Lower lobe of right lung (tissue), 2 donors: Measurements from ENCODE around the gene SMPD3. TPM values are rescaled to one million over a fixed set of nuclear protein-coding genes. Genes with fewer than 3 reads are reported as not detected.

ENCODE experiments used
- ATAC-seq, 2 donors: fragments of 200-7000 bp; cut with Tn5 transposase; one replicate each; pipeline ENCODE4 v1.9.1; 2020 to 2022; ENCODE audit warnings: mild to moderate bottlenecking in 2 of 2, moderate library complexity in 2 of 2
- DNase-seq: peaks from one replicate; pipeline ENCODE4 v3.0.0-alpha.2; 2020
- H3K27ac ChIP-seq: fragments of 200-600 bp; one replicate; pipeline ENCODE4 v1.8.0; 2022
- H3K27me3 ChIP-seq: fragments of 200-600 bp; one replicate; pipeline ENCODE4 v1.8.0; 2022; ENCODE audit warnings: low read depth
- H3K36me3 ChIP-seq: fragments of 200-600 bp; one replicate; pipeline ENCODE4 v1.8.0; 2022; ENCODE audit warnings: mild to moderate bottlenecking
- H3K4me1 ChIP-seq: fragments of 200-600 bp; one replicate; pipeline ENCODE4 v1.8.0; 2022
- H3K4me3 ChIP-seq: fragments of 200-600 bp; one replicate; pipeline ENCODE4 v1.8.0; 2022; ENCODE audit warnings: mild to moderate bottlenecking
- H3K9me3 ChIP-seq: fragments of 200-600 bp; one replicate; pipeline ENCODE4 v1.8.0; 2022
- intact Hi-C: fragments of 100-400 bp; cut with DNase I; formaldehyde crosslinking; loops from one replicate; pipeline ENCODE4 v1.11.0; 2022
- total RNA-seq: library from RNA; stranded (reverse); fragmentation: NEBNext Ultra II Directional; extraction: Animal tissue kit (Norgen Biotek cat#: 25700); gene quantifications from one replicate; pipeline ENCODE4 v1.2.1, GENCODE V29; 2021
- TF ChIP-seq, protein P1 (sequence below): fragments of 200-600 bp; IDR thresholded peaks from one replicate; pipeline ENCODE4 v1.8.0; 2022; ENCODE audit warnings: antibody characterized with exemption, mild to moderate bottlenecking
- donor health status: DM: no; HTN: yes; CAD: no; lungs with severe emphysema.

Gene SMPD3
- total RNA-seq, 1 donor from 2014 or later = 3.6 TPM

DNA sequence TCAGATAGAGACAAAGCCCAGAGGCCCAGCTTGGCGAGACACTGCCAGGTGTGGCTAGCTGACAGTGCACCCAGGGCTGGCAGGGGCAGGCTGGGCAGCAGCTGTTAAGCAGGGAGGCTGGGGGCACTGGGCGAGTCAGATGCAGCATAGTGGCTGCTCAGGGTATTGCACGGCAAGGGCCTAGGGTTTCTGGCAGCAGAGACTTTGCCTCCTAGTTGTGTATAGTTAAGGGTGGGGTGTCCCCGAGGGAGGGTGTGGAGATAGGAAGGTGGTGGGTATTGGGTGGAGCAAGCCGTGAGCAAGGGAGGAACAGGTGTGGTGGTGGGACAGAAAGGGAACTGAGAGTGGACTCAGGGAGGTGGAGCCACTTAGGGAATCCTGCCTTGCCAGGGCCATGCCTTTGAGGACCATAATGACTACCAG is 66.0 kb downstream of the SMPD3 start:
- H3K4me3 ChIP-seq = no peak overlapping the region
- no peaks in the 10 kb centered on the region for H3K9me3 ChIP-seq
- DNase-seq (peak; percentile 38), ATAC-seq (peak in 1 of 2 donors; percentile 15)
- H3K36me3 ChIP-seq = no peaks in the 10 kb centered on the region
- no peaks in the 10 kb centered on the region for H3K4me1 ChIP-seq
- intact Hi-C loops = no loop called here
- TF ChIP-seq, protein P1, sequence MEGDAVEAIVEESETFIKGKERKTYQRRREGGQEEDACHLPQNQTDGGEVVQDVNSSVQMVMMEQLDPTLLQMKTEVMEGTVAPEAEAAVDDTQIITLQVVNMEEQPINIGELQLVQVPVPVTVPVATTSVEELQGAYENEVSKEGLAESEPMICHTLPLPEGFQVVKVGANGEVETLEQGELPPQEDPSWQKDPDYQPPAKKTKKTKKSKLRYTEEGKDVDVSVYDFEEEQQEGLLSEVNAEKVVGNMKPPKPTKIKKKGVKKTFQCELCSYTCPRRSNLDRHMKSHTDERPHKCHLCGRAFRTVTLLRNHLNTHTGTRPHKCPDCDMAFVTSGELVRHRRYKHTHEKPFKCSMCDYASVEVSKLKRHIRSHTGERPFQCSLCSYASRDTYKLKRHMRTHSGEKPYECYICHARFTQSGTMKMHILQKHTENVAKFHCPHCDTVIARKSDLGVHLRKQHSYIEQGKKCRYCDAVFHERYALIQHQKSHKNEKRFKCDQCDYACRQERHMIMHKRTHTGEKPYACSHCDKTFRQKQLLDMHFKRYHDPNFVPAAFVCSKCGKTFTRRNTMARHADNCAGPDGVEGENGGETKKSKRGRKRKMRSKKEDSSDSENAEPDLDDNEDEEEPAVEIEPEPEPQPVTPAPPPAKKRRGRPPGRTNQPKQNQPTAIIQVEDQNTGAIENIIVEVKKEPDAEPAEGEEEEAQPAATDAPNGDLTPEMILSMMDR = peak; percentile 29
- no peak overlapping the region for H3K27ac ChIP-seq
- H3K27me3 ChIP-seq = no peaks in the 10 kb centered on the region

DNA sequence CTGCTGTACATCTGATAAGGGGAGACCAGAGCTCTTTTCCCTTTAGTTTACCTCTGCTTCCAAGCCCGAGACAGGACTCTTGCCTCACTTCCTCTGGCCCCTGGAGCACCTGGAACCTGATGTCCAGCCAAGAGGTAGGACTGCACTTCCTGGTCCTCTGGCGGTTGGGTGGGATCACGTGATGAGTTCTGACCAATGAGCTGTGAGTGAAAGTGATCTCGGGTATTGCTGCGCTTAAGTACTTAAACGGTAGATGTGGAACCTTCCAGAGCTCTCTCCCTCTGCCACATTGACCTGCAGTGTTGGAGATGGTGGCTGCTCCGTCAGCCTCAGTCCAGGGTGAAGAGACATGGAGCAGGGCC is 67.0 kb downstream of the SMPD3 start:
- Histone ChIP-seq H3K4me1 (no peaks in the 10 kb centered on the region), H3K9me3 (no peaks in the 10 kb centered on the region), H3K27me3 (no peaks in the 10 kb centered on the region), H3K36me3 (no peaks in the 10 kb centered on the region), H3K27ac (no peak overlapping the region), H3K4me3 (no peak overlapping the region)
- TF ChIP-seq, protein P1 = no peak
- DNase-seq (no peak), ATAC-seq (no peak)
- intact Hi-C loops = no loop called here

DNA sequence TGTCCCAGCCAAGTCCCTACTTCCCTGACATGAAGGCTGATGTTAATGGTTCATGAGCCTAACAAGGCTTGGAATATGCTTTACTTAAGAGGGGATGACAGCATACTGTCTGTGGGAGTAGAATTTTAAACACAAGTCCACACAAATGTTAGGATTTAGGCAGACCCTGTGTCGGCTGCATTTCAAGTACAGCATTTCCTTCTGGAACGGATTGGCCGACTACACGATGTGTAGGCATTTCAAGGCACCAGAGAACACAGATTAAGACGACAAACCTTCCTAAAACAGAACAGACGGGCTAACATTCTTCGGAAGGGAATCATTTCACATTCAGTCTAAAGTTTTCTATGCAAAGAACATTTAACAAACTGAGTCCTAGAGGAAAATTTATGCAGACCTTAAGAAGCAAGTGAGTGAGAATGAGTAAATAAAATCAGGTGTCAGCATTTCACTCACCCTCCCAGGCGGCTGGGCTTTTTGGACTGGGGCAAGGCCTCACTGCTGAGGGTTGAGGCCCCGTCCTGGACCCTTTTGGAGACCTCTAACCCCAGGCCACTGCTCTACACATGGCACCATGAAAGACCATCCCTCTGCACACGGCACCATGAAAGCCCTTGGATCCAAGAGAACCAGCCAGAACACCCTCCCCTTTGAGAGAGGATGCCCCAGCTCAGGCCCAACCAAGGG is 67.5 kb downstream of the SMPD3 start:
- ATAC-seq = no peak
- H3K27me3 ChIP-seq = no peaks in the 10 kb centered on the region
- intact Hi-C loops = no loop called here
- TF ChIP-seq, protein P1 = no peak
- no peaks in the 10 kb centered on the region for H3K36me3 ChIP-seq
- no peaks in the 10 kb centered on the region for H3K4me1 ChIP-seq
- DNase-seq = no peak
- no peaks in the 10 kb centered on the region for H3K9me3 ChIP-seq
- H3K4me3 ChIP-seq = no peak overlapping the region
- no peak overlapping the region for H3K27ac ChIP-seq

DNA sequence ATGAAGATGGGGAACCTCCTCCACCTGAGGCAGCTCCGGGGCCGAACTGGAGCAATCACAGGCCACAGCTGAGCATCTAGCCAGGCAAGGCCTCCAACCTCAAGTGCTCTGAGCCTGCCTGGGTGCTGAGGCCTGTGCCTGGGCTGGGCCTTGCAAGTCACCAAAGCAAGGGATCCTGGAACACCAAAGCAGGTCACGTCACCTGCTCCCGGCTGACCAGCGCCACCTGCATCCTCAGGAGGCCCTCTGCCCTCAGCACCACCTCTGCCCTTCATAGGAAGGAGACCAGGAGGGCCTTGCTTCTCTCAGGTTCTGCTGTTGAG is 68.0 kb downstream of the SMPD3 start:
- Histone ChIP-seq H3K4me1 (no peaks in the 10 kb centered on the region), H3K27ac (no peak overlapping the region), H3K36me3 (no peaks in the 10 kb centered on the region), H3K4me3 (no peak overlapping the region), H3K9me3 (no peaks in the 10 kb centered on the region), H3K27me3 (no peaks in the 10 kb centered on the region)
- ATAC-seq = no peak
- TF ChIP-seq, protein P1 = no peak
- DNase-seq = no peak
- intact Hi-C loops = no loop called here

DNA sequence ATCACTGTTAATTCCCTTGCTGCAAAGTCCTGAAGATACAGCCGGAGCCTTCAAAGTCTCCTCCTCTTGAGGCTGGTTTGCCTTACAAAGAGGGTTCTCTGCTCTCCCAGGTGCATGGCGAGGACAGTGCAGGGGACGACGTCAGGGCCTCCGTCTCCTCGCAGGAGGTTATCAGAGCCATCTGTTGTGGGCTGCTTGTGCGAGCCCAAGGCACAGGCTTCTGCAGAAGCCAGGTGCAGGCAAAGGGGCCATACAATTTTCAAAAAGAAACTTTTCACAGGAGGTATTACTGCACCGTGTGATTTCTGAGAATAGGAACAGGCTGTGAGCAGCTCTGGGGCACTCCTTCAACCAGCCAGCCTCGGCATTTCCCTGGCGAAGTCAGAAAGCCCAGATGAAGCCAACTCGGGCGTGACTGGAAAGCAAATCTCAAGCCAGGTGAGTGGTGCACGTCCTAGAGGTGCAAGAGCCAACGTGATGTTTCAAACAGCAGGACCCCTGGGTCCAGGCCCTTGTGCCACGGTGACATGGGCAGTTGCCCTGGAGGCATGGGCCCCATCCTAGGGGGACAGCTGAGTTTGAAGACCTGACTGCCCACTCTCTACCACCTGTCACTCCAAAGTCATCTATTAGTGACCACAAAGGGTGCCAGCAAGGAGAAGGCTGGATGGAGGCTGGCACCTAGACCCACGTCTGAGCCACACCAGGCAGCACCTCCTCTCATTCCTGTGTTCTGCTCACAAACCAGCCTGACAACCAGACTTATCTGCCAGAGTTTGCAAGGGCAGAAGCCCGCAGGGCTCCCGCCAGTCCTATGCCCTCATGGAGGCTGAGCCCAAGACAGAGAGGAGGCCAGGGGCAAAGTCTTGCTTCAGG is 68.6 kb downstream of the SMPD3 start:
- no peaks in the 10 kb centered on the region for H3K4me1 ChIP-seq
- H3K9me3 ChIP-seq = no peaks in the 10 kb centered on the region
- no peaks in the 10 kb centered on the region for H3K36me3 ChIP-seq
- no peak overlapping the region for H3K27ac ChIP-seq
- no peaks in the 10 kb centered on the region for H3K27me3 ChIP-seq
- TF ChIP-seq, protein P1 = no peak
- intact Hi-C loops = no loop called here
- ATAC-seq (no peak), DNase-seq (peak; percentile 31)
- no peak overlapping the region for H3K4me3 ChIP-seq
